GM15510 (cell line): ENCODE results near the gene NQO2.
A peak's percentile ranks its signal among the peaks of the same experiment; 100 is the strongest.

Experiments used
- POLR2A ChIP-seq: IDR thresholded peaks from 3 replicates; pipeline ENCODE4 v1.6.1; 2011; ENCODE audit warnings: borderline replicate concordance; ENCODE audit not compliant: insufficient read length; ENCODE audit errors: extremely low read depth

NQO2 gene

DNA sequence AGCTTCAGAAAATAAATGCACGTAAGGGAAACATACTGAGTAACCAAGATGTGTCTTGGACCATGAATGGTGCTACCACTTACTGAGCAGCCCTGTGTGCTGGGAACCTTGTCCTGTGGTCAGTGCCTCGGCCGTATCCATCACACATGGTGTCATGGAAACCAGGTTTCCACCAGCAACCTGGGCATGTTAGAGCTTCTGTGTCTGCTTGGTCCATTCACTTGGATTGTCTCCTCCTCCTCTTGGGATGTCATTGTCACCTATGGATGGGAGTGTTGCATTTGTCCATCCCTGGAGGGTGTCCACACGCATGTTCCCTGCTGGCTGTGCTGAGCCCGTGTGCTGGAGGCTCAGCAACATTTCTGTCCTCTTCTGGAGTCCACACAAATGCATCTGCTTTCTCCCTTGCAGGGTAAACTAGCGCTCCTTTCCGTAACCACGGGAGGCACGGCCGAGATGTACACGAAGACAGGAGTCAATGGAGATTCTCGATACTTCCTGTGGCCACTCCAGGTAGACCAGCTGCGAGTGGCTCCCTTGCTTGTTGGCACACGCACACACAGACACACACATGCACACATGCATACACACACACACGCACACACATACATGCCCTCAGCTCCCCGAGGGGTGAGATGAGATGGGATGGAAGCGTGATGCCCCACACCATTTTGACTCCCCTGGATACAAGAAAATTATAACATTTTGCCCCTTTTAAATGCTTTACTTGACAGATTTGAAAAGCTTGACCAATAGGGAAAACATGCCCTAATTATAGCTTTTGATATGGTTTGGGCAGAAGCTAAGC, 17.0 kb downstream of the NQO2 start:
- TF ChIP-seq POLR2A: no peak

DNA sequence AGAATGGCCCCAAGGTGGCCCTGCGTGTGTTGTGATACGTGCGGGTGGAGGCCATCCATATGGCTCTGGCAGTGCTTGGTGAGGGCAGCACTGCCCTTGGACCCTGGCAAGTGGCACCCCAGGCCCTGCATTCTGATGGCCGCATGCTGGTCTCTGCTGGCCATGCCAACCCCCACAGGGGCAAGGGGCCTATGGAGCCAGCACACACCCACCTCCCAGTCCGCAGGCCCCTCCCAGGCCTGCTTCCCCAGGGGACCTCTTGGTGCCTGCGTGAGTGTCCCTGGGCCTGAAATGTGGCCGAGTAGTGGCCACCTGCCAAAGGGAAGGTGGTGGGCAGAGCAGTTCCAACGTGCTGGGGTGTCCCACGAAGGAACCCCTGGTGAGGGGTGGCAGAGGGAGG, 17.6 kb downstream of the NQO2 start:
- TF ChIP-seq POLR2A: no peak

DNA sequence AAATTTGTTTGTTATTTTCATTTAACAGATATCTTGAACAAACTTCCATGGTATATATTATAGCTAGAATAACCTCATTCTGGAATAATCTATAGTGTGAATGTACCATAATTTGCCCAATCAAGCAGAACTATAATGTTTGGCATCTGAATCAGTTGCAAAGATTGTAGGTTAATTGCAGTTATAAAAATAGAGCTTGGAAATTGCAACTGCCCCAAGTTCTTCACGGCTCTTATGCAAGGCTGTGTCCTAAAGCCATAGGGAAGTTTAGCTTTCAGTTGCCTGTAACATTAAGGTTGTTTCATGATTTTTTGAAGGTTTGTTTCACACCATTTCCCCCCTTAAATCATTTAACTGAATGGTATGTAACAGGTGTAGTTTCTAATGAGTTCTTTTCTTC, 19.4 kb downstream of the NQO2 start:
- TF ChIP-seq POLR2A: no peak

DNA sequence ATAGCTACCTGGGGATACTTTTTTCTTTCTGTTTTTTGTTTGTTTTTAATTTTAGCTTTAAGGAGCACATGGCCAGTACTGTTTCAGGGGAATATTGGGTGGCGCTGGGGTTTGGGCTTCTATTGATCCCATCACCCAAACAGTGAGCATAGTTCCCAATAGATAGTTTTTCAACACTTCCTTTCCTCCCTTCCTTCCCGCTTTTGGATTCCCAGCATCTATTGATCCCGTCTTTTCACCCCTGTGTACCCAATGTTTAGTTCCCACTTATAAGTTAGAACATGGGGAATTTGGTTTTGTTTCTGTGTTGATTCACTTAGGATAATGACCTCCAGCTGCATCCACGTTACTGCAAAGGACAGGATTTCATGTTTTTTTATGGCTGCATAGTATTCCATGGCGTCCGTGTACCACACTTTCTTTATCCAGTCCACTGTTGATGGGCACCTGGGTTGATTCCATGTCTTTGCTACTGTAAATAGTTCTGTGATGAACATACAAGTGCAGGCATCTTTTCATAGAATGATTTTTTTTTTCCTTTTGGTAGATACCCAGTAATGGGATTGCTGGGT, 20.1 kb downstream of the NQO2 start:
- TF ChIP-seq POLR2A: no peak

DNA sequence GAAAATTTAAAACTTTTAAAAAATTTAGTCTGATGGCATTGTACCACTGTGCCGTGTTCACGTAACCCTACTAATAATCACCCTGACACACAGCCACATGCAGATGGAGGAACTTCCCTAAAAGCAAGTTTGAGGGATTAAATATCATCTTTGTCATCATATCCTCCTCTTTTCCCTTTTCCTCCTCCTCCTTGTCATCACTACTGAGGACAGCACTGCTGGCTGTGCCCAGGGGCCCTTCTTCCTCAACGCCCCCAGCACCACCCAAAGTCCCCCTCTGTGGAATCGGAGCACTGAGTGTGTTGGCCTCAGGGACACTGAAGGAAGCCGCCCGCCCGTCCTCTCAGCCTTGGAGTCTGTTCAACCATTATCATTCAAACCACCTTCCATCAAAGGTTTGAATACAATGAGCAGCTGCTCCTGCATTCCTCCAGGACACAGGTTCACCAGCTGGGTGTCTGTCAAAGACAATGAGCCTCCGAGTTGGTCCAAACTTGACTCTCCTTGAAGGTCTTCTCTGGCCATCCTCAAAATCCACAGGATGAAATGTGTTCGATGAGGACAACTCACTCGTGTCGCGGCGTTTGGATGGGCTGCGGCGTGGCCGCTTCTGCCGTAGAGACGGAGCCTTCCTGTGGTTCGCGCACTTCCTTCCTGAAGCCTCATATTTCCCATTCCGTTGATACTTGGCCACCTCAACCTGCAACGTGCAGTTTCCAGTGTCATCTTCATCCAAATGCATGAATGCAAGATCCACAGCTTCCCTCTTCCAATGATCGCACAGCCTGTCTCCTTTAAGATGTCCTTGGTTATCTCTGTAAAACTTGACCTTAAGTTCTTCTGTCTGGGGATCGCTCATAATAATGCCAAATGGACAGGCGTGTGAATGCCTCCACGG, 23.3 kb downstream of the NQO2 start:
- no peak for TF ChIP-seq POLR2A

DNA sequence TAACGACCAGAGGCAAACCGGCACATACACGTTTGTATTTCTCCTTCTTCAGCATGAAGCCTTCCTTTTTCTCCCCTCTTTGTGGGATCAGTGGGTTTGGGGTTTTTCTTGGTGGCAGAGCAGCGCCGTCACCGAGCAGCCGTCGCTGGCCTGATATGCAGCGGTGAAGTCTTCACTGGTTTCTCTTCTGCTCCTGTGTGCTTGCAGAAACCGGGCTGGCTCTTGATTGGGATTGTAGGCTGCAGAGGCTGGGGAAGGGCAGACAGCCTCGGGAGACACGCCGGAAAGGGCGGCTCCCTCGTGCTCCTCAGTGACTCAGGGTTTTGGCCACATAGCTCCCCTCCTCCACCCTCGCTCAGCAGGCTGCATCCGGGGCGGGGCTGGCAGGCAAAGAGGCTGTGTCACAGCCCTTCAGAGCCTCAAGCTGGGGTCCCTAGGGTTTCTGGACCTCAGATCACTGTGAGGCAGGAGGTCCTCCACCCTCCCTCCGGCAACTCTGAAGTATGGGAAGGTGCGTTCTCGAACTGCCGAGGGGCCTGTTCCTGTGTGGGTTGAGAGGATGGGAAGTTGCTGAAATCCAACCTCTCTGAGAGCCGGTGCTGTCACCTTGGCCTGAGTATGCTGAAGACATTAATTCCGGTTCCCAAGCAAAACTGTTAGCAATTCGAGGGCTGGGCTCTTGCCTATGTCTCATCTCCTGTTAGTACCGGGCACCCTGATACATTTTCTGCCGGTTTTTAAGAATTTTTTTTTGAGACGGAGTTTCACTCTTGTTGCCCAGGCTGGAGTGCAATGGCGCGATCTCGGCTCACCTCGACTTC, 24.2 kb downstream of the NQO2 start:
- TF ChIP-seq POLR2A: peak; percentile 62

DNA sequence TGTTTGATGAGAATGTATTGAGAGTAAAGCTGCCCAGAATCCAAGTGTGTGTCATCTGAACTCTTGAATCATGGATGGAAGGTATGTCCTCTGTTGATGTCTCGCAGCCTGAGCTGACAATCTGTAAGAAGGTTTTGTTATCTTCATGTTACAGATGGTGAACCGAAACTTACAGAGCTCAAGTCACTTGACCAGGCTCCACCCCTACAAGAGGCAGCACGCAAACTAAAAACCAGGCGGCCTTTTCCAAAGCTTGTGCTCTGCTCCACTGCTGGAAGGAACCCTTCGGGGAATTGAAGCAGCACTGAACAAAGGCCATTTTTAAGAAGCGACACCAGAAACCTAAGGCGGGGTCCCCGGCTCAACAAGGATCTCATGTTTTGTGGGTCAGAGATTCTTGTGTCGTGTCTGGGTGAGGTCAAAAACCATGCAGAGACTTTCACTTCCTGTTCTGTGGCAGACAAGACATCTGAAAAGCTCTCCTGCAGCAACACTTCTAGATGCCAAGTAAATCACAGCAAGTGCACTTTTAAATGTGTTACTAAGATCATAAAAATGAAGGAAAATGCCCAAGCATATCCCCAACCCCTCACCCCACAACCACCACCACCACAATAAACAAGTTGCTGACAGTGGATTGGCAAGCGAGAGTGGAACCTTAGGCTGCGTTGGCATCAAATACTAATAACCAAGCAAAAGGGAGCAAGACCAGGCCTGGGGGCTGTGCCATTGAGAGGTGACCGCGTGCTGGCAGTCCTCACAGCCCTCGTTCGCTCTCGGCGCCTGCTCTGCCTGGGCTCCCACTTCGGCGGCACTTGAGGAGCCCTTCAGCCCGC, 27.3 kb downstream of the NQO2 start:
- no peak for TF ChIP-seq POLR2A

DNA sequence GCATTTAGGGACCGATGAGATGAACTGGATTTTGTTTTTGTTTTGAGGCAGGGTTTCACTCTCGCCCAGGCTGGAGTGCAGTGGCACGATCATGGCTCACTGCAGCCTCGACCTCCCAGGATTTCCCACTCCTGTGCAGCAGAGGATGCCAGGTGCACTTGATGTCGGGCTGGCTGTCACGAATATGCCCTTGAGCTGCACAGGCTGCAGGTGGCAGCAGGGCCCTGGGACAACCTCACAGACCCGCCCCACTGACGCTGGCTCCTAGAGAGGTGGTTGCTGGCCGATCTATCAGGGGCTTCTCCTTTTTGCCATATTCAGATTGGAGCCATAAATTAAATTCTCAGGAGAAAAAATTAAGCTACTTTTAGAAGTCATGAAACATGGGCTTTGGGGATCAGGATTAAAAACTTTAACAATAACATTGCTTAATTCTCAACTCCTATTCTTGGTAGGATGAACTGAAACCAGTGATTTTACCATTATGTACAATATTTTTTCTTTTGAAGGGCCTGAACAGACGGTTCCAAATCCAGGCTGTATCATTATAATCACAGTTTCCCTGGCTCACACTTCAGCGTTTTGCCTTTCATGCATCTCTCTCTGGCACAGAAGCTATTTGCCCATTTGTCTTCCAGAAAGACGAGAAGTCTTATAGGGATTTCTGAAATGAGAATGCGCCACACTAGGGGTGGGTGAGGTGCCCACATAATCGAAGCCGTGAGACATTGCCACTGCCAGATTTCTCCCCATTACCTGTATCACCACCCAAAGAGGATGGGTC, 32.4 kb downstream of the NQO2 start:
- no peak for TF ChIP-seq POLR2A

DNA sequence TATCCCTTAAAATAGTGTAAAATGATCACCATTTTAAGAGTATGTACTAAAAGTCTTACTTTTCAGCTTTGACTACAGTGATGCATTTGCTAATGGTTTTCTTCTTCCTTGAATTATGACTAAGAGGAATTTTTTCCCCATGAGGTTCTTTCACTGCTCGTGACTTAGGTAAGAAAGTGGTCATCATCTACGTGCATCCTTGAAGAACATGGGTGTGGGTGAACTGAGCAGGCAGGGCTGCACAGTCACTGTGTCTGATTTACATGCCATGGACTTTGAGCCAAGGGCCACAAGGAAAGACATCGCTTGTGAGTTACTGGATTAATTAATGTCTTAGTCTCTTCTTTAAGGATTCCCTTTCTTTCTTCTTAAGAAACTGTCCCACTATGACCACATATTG, 33.3 kb downstream of the NQO2 start:
- no peak for TF ChIP-seq POLR2A

DNA sequence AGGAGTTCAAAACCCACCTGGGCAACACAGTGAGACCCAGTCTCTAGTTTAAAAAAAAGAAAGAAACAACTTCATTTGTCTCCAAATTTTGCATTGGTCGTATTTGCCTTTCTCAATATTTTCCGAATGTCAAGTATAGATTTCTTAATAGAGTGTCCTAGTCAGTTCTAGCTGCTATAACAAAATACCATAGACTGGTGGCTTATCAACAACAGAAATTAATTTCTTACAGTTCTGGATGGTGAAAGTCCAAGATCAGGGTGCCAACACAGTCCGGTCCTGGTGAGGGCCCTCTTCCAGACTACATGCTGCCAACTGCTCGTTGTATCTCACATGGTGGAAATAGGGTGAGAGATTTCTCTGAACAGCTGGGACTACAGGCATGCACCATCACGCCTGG, 34.0 kb downstream of the NQO2 start:
- no peak for TF ChIP-seq POLR2A

DNA sequence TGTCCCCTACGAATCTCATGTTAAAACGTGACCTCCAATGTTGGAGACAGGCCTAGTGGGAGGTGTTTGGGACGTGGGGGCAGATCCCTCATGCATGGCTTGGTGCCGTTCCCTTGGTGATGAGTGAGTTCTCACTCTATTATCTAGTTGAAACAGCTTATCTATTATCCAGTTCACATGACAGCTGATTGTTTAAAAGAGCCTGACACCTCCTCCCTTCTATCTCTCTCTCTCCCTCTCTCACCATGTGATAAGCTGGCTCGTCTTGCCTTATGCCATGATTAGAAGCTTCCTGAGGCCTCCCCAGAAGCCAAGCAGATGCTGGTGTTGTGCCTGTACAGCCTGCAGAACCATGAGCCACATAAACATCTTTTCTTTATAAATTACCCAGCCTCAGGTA, 35.7 kb downstream of the NQO2 start:
- no peak for TF ChIP-seq POLR2A

DNA sequence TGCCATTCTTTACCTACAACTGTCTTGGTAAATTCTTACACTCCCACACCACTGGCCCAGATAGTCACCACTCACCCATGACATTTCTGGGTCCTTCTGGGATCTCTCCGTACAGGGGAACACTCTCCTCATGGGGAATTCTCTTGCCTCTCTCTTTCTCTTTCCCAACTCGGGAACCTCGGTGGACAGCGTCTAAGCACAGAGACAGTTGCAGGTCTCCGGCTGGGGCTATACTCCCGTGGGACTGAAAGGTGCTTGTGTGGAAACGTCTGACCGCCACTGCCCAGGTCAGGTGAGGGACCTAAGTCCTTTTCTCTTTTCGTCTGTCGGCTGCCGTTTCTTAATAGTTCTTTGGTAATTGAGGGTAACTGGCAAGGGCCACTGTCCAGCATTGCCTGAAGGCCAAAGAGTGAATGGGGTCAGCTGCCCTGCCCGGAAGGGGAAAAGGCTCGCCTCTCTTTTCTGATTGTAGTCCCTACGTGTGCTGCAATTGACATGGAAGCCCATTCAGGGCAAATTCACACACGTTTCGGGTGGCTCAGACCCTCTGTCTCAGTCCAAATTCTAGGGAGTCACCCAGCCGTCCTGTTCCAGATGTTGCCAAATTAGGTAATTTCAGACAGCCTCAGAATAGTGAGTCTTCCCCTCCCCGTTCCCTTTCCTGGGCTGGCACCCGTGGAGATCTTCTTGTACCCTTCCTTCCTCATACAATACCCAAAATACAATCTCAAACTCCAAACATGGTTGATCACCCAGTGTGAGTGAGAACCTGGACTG, 37.4 kb downstream of the NQO2 start:
- no peak for TF ChIP-seq POLR2A
